ENCODE measurements around the gene NIM1K.
"Not testable (repeated sequence)": the region's sequence is repeated elsewhere in the genome, so short reads cannot be mapped to it uniquely, and the experiment has no call there.

The NIM1K gene

GRCh38 chr5:43197535-43197934 is 5.5 kb downstream of the NIM1K start:
- TF ChIP-seq, protein P1, sequence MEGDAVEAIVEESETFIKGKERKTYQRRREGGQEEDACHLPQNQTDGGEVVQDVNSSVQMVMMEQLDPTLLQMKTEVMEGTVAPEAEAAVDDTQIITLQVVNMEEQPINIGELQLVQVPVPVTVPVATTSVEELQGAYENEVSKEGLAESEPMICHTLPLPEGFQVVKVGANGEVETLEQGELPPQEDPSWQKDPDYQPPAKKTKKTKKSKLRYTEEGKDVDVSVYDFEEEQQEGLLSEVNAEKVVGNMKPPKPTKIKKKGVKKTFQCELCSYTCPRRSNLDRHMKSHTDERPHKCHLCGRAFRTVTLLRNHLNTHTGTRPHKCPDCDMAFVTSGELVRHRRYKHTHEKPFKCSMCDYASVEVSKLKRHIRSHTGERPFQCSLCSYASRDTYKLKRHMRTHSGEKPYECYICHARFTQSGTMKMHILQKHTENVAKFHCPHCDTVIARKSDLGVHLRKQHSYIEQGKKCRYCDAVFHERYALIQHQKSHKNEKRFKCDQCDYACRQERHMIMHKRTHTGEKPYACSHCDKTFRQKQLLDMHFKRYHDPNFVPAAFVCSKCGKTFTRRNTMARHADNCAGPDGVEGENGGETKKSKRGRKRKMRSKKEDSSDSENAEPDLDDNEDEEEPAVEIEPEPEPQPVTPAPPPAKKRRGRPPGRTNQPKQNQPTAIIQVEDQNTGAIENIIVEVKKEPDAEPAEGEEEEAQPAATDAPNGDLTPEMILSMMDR (IDR thresholded peaks at IDR 0.05; ENCODE audit: borderline replicate concordance, insufficient read depth, low read depth, low read length): no peak
- H3K4me3 ChIP-seq (ENCODE audit: low read depth, low read length): no peak overlapping the region

- H3K4me3 ChIP-seq (ENCODE audit: low read depth, low read length): not testable (repeated sequence)
Measured at GRCh38 chr5:43201442-43201841, 9.4 kb downstream of the NIM1K start.

- TF ChIP-seq, protein P1 (IDR thresholded peaks at IDR 0.05; ENCODE audit: borderline replicate concordance, insufficient read depth, low read depth, low read length): no peak
- H3K4me3 ChIP-seq (ENCODE audit: low read depth, low read length): no peak overlapping the region
Measured at GRCh38 chr5:43202380-43202779, 10.4 kb downstream of the NIM1K start.

- no peak overlapping the region for H3K4me3 ChIP-seq (ENCODE audit: low read depth, low read length)
- TF ChIP-seq, protein P1 (IDR thresholded peaks at IDR 0.05; ENCODE audit: borderline replicate concordance, insufficient read depth, low read depth, low read length): no peak
Measured at GRCh38 chr5:43203373-43203772, 11.3 kb downstream of the NIM1K start.

GRCh38 chr5:43204958-43205357 is 12.9 kb downstream of the NIM1K start:
- TF ChIP-seq, protein P1 (IDR thresholded peaks at IDR 0.05; ENCODE audit: borderline replicate concordance, insufficient read depth, low read depth, low read length): no peak
- H3K4me3 ChIP-seq (ENCODE audit: low read depth, low read length): no peak overlapping the region

- TF ChIP-seq, protein P1 (IDR thresholded peaks at IDR 0.05; ENCODE audit: borderline replicate concordance, insufficient read depth, low read depth, low read length): no peak
- H3K4me3 ChIP-seq (ENCODE audit: low read depth, low read length): no peak overlapping the region
Measured at GRCh38 chr5:43207601-43208000, 15.6 kb downstream of the NIM1K start.

- H3K4me3 ChIP-seq (ENCODE audit: low read depth, low read length): no peak overlapping the region
- TF ChIP-seq, protein P1 (IDR thresholded peaks at IDR 0.05; ENCODE audit: borderline replicate concordance, insufficient read depth, low read depth, low read length): no peak
Measured at GRCh38 chr5:43208658-43209057, 16.6 kb downstream of the NIM1K start.

DNA sequence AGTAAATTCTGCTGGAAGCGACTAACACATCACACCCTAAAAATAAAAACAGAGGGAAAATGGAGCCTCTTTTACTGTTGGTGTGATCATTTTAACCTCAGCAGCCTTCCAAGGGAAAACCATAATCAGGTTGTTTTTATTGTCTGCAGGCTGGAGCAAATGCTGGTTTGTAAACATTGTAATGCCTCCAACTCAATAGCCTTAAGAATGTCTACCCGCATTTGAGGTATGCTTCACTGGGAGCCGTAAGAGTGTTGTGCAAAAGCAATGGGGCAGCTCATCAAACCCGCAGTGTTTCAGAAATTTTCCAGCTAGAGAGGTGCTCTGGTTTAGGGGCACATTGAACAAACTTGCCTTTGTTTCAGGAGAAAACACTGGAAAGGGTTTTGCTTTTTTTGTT is 17.0 kb downstream of the NIM1K start:
- no peak overlapping the region for H3K4me3 ChIP-seq (ENCODE audit: low read depth, low read length)
- TF ChIP-seq, protein P1 (IDR thresholded peaks at IDR 0.05; ENCODE audit: borderline replicate concordance, insufficient read depth, low read depth, low read length): no peak

Data from GM12875 (cell line).